GM12878 (cell line): ENCODE measurements around the gene STAT5B.

Experiments
- E4F1 ChIP-seq: fragments of 450-650 bp; IDR thresholded peaks from 2 replicates; pipeline ENCODE4 v1.6.1; 2018; ENCODE audit warnings: borderline replicate concordance, mild to moderate bottlenecking; ENCODE audit not compliant: partially characterized antibody
- EP300 ChIP-seq, 2 experiments: fragments of 150-350 bp in 1 of 2; IDR thresholded peaks; 2 replicates each; pipeline ENCODE4 v1.6.1; 2011 to 2012; ENCODE audit warnings: low read depth in 2 of 2, low read length in 2 of 2, borderline replicate concordance in 1 of 2, improper control_type of control experiment in 1 of 2, inconsistent platforms in 1 of 2; ENCODE audit not compliant: control insufficient read depth in 1 of 2
- HDAC2 ChIP-seq: fragments of 200-600 bp; sonication (generic); IDR thresholded peaks from 2 replicates; pipeline ENCODE4 v1.6.1; 2017
- NRF1 ChIP-seq: conservative IDR thresholded peaks from 2 replicates; pipeline ENCODE4 v1.6.1; 2011; ENCODE audit warnings: mild to moderate bottlenecking, low read depth, low read length, improper control_type of control experiment

GRCh38 chr17:42306385-42306667 lies 30.1 kb upstream of the STAT5B start:
- TF ChIP-seq HDAC2 (no peak), NRF1 (no peak), E4F1 (no peak), EP300 (IDR thresholded peaks at IDR 0.05; ENCODE audit: borderline replicate concordance in 1 of 2, control insufficient read depth in 1 of 2, low read depth in 2 of 2, low read length in 2 of 2) (no peak)
